A673 (cell line): ENCODE results near the gene MSRB1. TPM values are rescaled to one million over a fixed set of nuclear protein-coding genes. Genes with fewer than 3 reads are reported as not detected.
A peak's percentile ranks its signal among the peaks of the same experiment; 100 is the strongest.
"Not testable (repeated sequence)": the region's sequence is repeated elsewhere in the genome, so short reads cannot be mapped to it uniquely, and the experiment has no call there.

Experiments used
- BruUV-seq: library from RNA; stranded (reverse); fragments of 400-500 nt; replicated peaks from 2 replicates; lab custom pipeline; 2021; lab: Mats Ljungman, UMichigan
- CTCF ChIA-PET: fragments of 300-600 bp; sonication (Branson Sonifier 250); formaldehyde crosslinking; loops from one replicate; lab custom pipeline; 2022; ENCODE audit warnings: antibody characterized with exemption; lab: Charles Lee
- POLR2A ChIA-PET: fragments of 300-600 bp; sonication (Branson Sonifier 250); formaldehyde crosslinking; loops from one replicate; lab custom pipeline; 2022; ENCODE audit warnings: antibody characterized with exemption; ENCODE audit not compliant: low non-redundant PET; lab: Charles Lee
- DNase-seq: peaks from one replicate; pipeline ENCODE4 v3.0.0-alpha.2; 2015; ENCODE audit warnings: low spot score
- H3K27ac ChIP-seq: fragments of 200-600 bp; sonication (generic); 2 replicates; pipeline ENCODE4 v1.5.1; 2016; ENCODE audit warnings: mixed run types, low read depth, mild to moderate bottlenecking, mixed read lengths, antibody characterized with exemption, low read length; ENCODE audit not compliant: poor library complexity, severe bottlenecking
- H3K27me3 ChIP-seq: fragments of 200-600 bp; sonication (generic); replicated peaks from 2 replicates; pipeline ENCODE4 v1.6.1; 2017; ENCODE audit warnings: mixed run types, low read depth, mild to moderate bottlenecking, mixed read lengths, antibody characterized with exemption, low read length; ENCODE audit not compliant: insufficient read depth, poor library complexity
- H3K36me3 ChIP-seq: fragments of 200-600 bp; sonication (generic); 2 replicates; pipeline ENCODE4 v1.6.1; 2016; ENCODE audit warnings: mixed run types, mild to moderate bottlenecking, mixed read lengths, antibody characterized with exemption, low read length; ENCODE audit not compliant: insufficient read depth, poor library complexity, severe bottlenecking
- H3K4me1 ChIP-seq: fragments of 200-600 bp; sonication (generic); 2 replicates; pipeline ENCODE4 v1.6.1; 2017; ENCODE audit warnings: mixed run types, mild to moderate bottlenecking, mixed read lengths, antibody characterized with exemption, low read length; ENCODE audit not compliant: insufficient read depth, poor library complexity, severe bottlenecking
- H3K4me3 ChIP-seq: fragments of 200-600 bp; sonication (generic); 2 replicates; pipeline ENCODE4 v1.5.1; 2016; ENCODE audit warnings: low read depth, mixed run types, mild to moderate bottlenecking, mixed read lengths, low read length; ENCODE audit not compliant: poor library complexity, severe bottlenecking
- H3K9me3 ChIP-seq: fragments of 200-600 bp; sonication (generic); 2 replicates; pipeline ENCODE4 v1.6.1; 2016; ENCODE audit warnings: mixed run types, low read depth, mild to moderate bottlenecking, mixed read lengths, antibody characterized with exemption, low read length; ENCODE audit not compliant: poor library complexity, severe bottlenecking
- CTCF ChIP-seq: fragments of 300-800, 200-600 bp; sonication (generic); conservative IDR thresholded peaks from 2 replicates; pipeline ENCODE4 v1.5.1; 2017; ENCODE audit warnings: low read depth, mild to moderate bottlenecking, antibody characterized with exemption, low read length, moderate library complexity, mixed read lengths
- EZH2 ChIP-seq: fragments of 200-600 bp; sonication (generic); IDR thresholded peaks from 2 replicates; pipeline ENCODE4 v1.6.1; 2017; ENCODE audit warnings: borderline replicate concordance, low read depth, mild to moderate bottlenecking, mixed read lengths, antibody characterized with exemption, low read length; ENCODE audit not compliant: poor library complexity, severe bottlenecking
- intact Hi-C: fragments of 100-400 bp; cut with micrococcal nuclease; formaldehyde crosslinking; loops from one replicate; pipeline ENCODE4 v1.10.0; 2022; ENCODE audit not compliant: unreplicated experiment
- total RNA-seq: library from RNA; stranded (reverse); gene quantifications from 2 replicates; pipeline ENCODE4 v1.2.3, GENCODE V29; 2021

The MSRB1 gene
- total RNA-seq, 1 experiment from 2014 or later: 17.7 TPM

- Histone ChIP-seq H3K36me3 (no peaks in the 10 kb centered on the region), H3K27ac (no peak overlapping the region), H3K27me3 (peaks cover 54% of the 10 kb centered on the region), H3K9me3 (no peaks in the 10 kb centered on the region), H3K4me1 (peaks cover 12% of the 10 kb centered on the region), H3K4me3 (no peak overlapping the region)
- BruUV-seq: no TSS peak
- TF ChIP-seq CTCF (no peak), EZH2 (peak; percentile 58)
- ChIA-PET POLR2A (interaction anchor here (0.5 kb wide), 1 partner anchor 52 kb away, joined by 3 read pairs; no protein-coding TSS in a partner anchor), CTCF (no interaction called here)
- intact Hi-C loops: no loop called here
- DNase-seq: peak; percentile 67
Measured at GRCh38 chr16:1920727-1921171, 22.2 kb downstream of the MSRB1 start.

- CTCF ChIA-PET: not testable (repeated sequence)
Measured at GRCh38 chr16:1920122-1920521, 22.9 kb downstream of the MSRB1 start.

GRCh38 chr16:1919327-1919998 is 23.5 kb downstream of the MSRB1 start:
- POLR2A ChIA-PET: no interaction called here
- CTCF ChIA-PET: no interaction called here
- H3K27me3 ChIP-seq: peaks cover 60% of the 10 kb centered on the region
- peaks cover 12% of the 10 kb centered on the region for H3K4me1 ChIP-seq
- TF ChIP-seq CTCF (no peak), EZH2 (peak; percentile 16)
- no peaks in the 10 kb centered on the region for H3K9me3 ChIP-seq
- intact Hi-C loops: no loop called here
- no peak overlapping the region for H3K4me3 ChIP-seq
- DNase-seq: no peak
- no peak overlapping the region for H3K27ac ChIP-seq
- no TSS peak for BruUV-seq
- no peaks in the 10 kb centered on the region for H3K36me3 ChIP-seq

More at GRCh38 chr16:1920122-1920521, 22.9 kb downstream of the MSRB1 start:
- Histone ChIP-seq H3K4me1 (peaks cover 12% of the 10 kb centered on the region), H3K27me3 (peaks cover 60% of the 10 kb centered on the region)
- H3K9me3 ChIP-seq, BruUV-seq, H3K4me3 ChIP-seq, H3K27ac ChIP-seq, intact Hi-C loops, H3K36me3 ChIP-seq, POLR2A ChIA-PET, DNase-seq: not testable (repeated sequence)
